ENCODE data around the gene MYBPHL. TPM values are rescaled to one million over a fixed set of nuclear protein-coding genes. Genes with fewer than 3 reads are reported as not detected.
A peak's percentile ranks its signal among the peaks of the same experiment; 100 is the strongest.

The MYBPHL gene
- total RNA-seq, 6 experiments from 2014 or later, result not detected

GRCh38 chr1:109322974-109323373, 16.2 kb upstream of the MYBPHL start:
- ATAC-seq, result no peak
- Histone ChIP-seq H3K36me3 (peaks cover 0 to 44% (median 3%) of the 10 kb centered on the region in 4 donors), H3K4me1 (no peaks in the 10 kb centered on the region), H3K4me3 (no peak overlapping the region), H3K27me3 (no peaks in the 10 kb centered on the region), H3K9me3 (no peaks in the 10 kb centered on the region), H3K27ac (no peak overlapping the region)
- intact Hi-C loops (cut with DNase I), result no loop called here
- WGBS (ENCODE audit: insufficient coverage, low coverage, low lambda C conversion rate, missing lambda C conversion rate), result 81% methylated on average over 3 of the region's 6 CpGs
- TF ChIP-seq POLR2A (IDR thresholded peaks at IDR 0.05), result no peak
- TF ChIP-seq, protein P1, sequence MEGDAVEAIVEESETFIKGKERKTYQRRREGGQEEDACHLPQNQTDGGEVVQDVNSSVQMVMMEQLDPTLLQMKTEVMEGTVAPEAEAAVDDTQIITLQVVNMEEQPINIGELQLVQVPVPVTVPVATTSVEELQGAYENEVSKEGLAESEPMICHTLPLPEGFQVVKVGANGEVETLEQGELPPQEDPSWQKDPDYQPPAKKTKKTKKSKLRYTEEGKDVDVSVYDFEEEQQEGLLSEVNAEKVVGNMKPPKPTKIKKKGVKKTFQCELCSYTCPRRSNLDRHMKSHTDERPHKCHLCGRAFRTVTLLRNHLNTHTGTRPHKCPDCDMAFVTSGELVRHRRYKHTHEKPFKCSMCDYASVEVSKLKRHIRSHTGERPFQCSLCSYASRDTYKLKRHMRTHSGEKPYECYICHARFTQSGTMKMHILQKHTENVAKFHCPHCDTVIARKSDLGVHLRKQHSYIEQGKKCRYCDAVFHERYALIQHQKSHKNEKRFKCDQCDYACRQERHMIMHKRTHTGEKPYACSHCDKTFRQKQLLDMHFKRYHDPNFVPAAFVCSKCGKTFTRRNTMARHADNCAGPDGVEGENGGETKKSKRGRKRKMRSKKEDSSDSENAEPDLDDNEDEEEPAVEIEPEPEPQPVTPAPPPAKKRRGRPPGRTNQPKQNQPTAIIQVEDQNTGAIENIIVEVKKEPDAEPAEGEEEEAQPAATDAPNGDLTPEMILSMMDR (IDR thresholded peaks at IDR 0.05), result no peak
- DNase-seq, result peak in 1 of 3 donors; percentile 6

DNA sequence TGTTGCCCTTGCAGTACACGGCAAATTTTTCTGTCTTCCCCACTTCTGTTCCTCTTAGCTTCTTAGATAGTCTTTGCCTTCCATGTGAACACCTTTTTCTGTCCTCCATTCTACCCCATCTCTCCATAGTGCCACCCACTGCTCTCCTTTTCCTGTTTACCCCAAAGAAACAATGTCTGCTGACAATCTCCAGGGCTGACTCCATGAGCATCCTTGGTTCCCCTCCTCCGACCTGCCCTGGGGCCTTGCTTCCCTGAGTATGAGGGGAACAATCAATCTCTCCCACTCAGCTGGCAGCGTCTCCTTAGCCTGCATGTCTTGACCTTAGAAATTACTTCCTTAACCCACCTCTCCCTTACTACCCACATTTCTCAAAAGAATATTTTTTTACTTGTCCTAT, 12.3 kb upstream of the MYBPHL start:
- H3K9me3 ChIP-seq, result no peaks in the 10 kb centered on the region
- ATAC-seq (no peak), DNase-seq (peak in 1 of 3 donors; percentile 8)
- WGBS (ENCODE audit: insufficient coverage, low coverage, low lambda C conversion rate, missing lambda C conversion rate), result 73% methylated on average over 3 of the region's 3 CpGs
- TF ChIP-seq, protein P1 (IDR thresholded peaks at IDR 0.05), result no peak
- TF ChIP-seq POLR2A (IDR thresholded peaks at IDR 0.05), result no peak
- no peak overlapping the region for H3K27ac ChIP-seq
- H3K4me1 ChIP-seq, result no peaks in the 10 kb centered on the region
- no peaks in the 10 kb centered on the region for H3K27me3 ChIP-seq
- intact Hi-C loops (cut with DNase I), result no loop called here
- peaks cover 0 to 23% (median 1%) of the 10 kb centered on the region in 4 donors for H3K36me3 ChIP-seq
- H3K4me3 ChIP-seq, result no peak overlapping the region

- no peak for TF ChIP-seq POLR2A (IDR thresholded peaks at IDR 0.05)
- TF ChIP-seq, protein P1 (IDR thresholded peaks at IDR 0.05), result no peak
- H3K9me3 ChIP-seq, result no peaks in the 10 kb centered on the region
- no peaks in the 10 kb centered on the region for H3K27me3 ChIP-seq
- no peak overlapping the region for H3K4me3 ChIP-seq
- H3K36me3 ChIP-seq, result peaks cover 0 to 4% (median 1%) of the 10 kb centered on the region in 4 donors
- no peak for DNase-seq
- no peak overlapping the region for H3K27ac ChIP-seq
- intact Hi-C loops (cut with DNase I), result no loop called here
- 100% methylated on average over 1 of the region's 1 CpG for WGBS (ENCODE audit: insufficient coverage, low coverage, low lambda C conversion rate, missing lambda C conversion rate)
- no peak for ATAC-seq
- peaks cover 0 to 14% (median 0%) of the 10 kb centered on the region in 4 donors for H3K4me1 ChIP-seq
These were observed 9.7 kb upstream of the MYBPHL start for GRCh38 chr1:109316506-109316905.

- intact Hi-C loops (cut with DNase I), result no loop called here
- Histone ChIP-seq H3K4me1 (peaks cover 0 to 14% (median 0%) of the 10 kb centered on the region in 4 donors), H3K36me3 (no peaks in the 10 kb centered on the region), H3K27me3 (no peaks in the 10 kb centered on the region), H3K4me3 (no peak overlapping the region), H3K9me3 (no peaks in the 10 kb centered on the region), H3K27ac (no peak overlapping the region)
- no peak for ATAC-seq
- TF ChIP-seq, protein P1 (IDR thresholded peaks at IDR 0.05), result no peak
- TF ChIP-seq POLR2A (IDR thresholded peaks at IDR 0.05), result no peak
- 83% methylated on average over 1 of the region's 4 CpGs for WGBS (ENCODE audit: insufficient coverage, low coverage, low lambda C conversion rate, missing lambda C conversion rate)
- DNase-seq, result no peak
These were observed 8.5 kb upstream of the MYBPHL start for GRCh38 chr1:109315288-109315687.

DNA sequence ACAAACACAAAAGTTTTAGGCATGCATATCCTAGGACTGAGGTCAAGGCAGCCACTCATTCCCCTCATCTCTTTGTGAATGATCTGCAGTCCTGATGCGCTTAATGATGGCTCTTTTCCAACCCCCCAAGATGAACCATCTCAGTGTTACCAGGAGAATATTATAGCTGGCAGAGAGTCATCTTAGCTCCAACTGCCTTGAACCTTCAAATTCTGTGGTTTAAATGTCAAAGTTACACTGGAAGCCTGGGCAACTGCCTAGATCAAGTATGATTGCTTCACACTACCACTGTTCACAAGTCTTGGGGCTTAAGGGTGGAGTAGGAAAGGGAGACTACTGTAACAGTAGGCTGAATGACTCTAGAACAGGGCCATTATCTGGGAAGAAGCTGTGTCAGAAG, 8.0 kb upstream of the MYBPHL start:
- Histone ChIP-seq H3K4me1 (peaks cover 0 to 18% (median 0%) of the 10 kb centered on the region in 4 donors), H3K9me3 (no peaks in the 10 kb centered on the region), H3K27ac (no peak overlapping the region), H3K36me3 (no peaks in the 10 kb centered on the region), H3K27me3 (no peaks in the 10 kb centered on the region), H3K4me3 (no peak overlapping the region)
- no CpG with 5 or more reads among the region's 1 CpG for WGBS (ENCODE audit: insufficient coverage, low coverage, low lambda C conversion rate, missing lambda C conversion rate)
- no peak for ATAC-seq
- TF ChIP-seq, protein P1 (IDR thresholded peaks at IDR 0.05), result no peak
- TF ChIP-seq POLR2A (IDR thresholded peaks at IDR 0.05), result no peak
- intact Hi-C loops (cut with DNase I), result no loop called here
- DNase-seq, result no peak

All from right lobe of liver (tissue), 6 donors.